NT2/D1 (cell line): ENCODE results near the gene REG4.

Experiments used
- YY1 ChIP-seq: IDR thresholded peaks from 2 replicates; pipeline ENCODE4 v1.6.1; 2011; ENCODE audit not compliant: insufficient read length, insufficient read depth
- ZNF274 ChIP-seq: IDR thresholded peaks from 2 replicates; pipeline ENCODE4 v1.6.1; 2011; ENCODE audit warnings: mild to moderate bottlenecking, low read depth, low read length

DNA sequence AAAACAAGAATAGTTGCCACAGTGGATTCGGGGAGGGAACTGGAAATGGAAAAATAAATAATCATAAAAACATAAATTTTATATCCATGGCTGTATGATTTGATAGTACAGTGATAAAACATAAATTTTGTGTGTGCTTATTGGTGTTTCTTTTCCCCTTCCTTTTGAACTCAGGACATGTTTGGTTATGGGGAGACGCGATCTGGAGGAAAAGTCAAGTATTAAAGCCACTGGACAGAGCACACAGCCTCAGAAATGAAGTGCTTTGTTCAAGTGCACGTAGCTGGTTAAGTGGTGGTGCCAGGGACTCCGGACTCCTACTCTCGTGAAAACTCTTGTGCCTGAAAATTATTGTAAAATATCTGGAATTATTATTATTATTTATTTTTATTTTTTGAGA lies 32.9 kb downstream of the REG4 start:
- no peak for TF ChIP-seq YY1
- no peak for TF ChIP-seq ZNF274
